Suprapubic skin (tissue), 4 donors: ENCODE measurements around the gene CFD. TPM values are rescaled to one million over a fixed set of nuclear protein-coding genes. Genes with fewer than 3 reads are reported as not detected.
A peak's percentile ranks its signal among the peaks of the same experiment; 100 is the strongest.

Experiments
- DNase-seq, 2 donors: peaks; one replicate each; pipeline ENCODE4 v3.0.0-alpha.2; 2019; ENCODE audit warnings: low spot score in 2 of 2
- H3K27ac ChIP-seq: fragments of 200-600 bp; sonication (generic); one replicate; pipeline ENCODE4 v1.5.1; 2019
- H3K27me3 ChIP-seq: fragments of 200-600 bp; sonication (generic); one replicate; pipeline ENCODE4 v1.5.1; 2019
- H3K36me3 ChIP-seq: fragments of 200-600 bp; sonication (generic); one replicate; pipeline ENCODE4 v1.5.1; 2019
- H3K4me1 ChIP-seq: fragments of 200-600 bp; sonication (generic); one replicate; pipeline ENCODE4 v1.5.1; 2019
- H3K4me3 ChIP-seq: fragments of 200-600 bp; sonication (generic); one replicate; pipeline ENCODE4 v1.5.1; 2019; ENCODE audit warnings: mild to moderate bottlenecking
- H3K9me3 ChIP-seq: fragments of 200-600 bp; sonication (generic); one replicate; pipeline ENCODE4 v1.5.1; 2019
- EP300 ChIP-seq: sonication (generic); formaldehyde crosslinking; IDR thresholded peaks from one replicate; pipeline ENCODE4 v1.6.1; 2017; ENCODE audit warnings: antibody characterized with exemption
- POLR2A ChIP-seq, 2 donors: fragments of 450-650 bp; IDR thresholded peaks; one replicate each; pipeline ENCODE4 v1.6.1; 2017; ENCODE audit warnings: antibody characterized with exemption in 2 of 2, mild to moderate bottlenecking in 2 of 2, moderate library complexity in 2 of 2
- POLR2AphosphoS5 ChIP-seq, 3 donors: sonication (generic); formaldehyde crosslinking; IDR thresholded peaks; one replicate each; pipeline ENCODE4 v1.6.1; 2017; ENCODE audit warnings: antibody characterized with exemption in 3 of 3
- WGBS: methylation state at CpG from one replicate; pipeline ENCODE4 v1.1.5; 2018; 5-methylcytosine and 5-hydroxymethylcytosine counted together
- total RNA-seq, 4 donors: library from RNA; depleted of rRNA; stranded (reverse); fragments of >200 nt; gene quantifications; one replicate each; pipeline ENCODE4 v1.1.0, GENCODE V29; 2016
- TF ChIP-seq, protein P1 (sequence below), 2 donors: fragments of 200-600 bp in 1 of 2; fragments of 450-650 bp in 1 of 2; sonication (generic) in 1 of 2; IDR thresholded peaks; one replicate each; pipeline ENCODE4 v1.5.1; 2016 to 2019; ENCODE audit warnings: antibody characterized with exemption in 2 of 2, mild to moderate bottlenecking in 1 of 2, moderate library complexity in 1 of 2

Gene CFD
- total RNA-seq, 4 donors from 2014 or later = 195 to 332 (median 294) TPM

GRCh38 chr19:869245-870177 lies 10.0 kb downstream of the CFD start:
- H3K27ac ChIP-seq = peak overlapping the region; percentile 68
- peaks cover 43% of the 10 kb centered on the region for H3K4me1 ChIP-seq
- no peaks in the 10 kb centered on the region for H3K9me3 ChIP-seq
- H3K27me3 ChIP-seq = no peaks in the 10 kb centered on the region
- WGBS = 50% methylated on average over 17 of the region's 29 CpGs
- peak in 1 of 3 donors; percentile 7 for TF ChIP-seq POLR2AphosphoS5 (IDR thresholded peaks at IDR 0.05)
- TF ChIP-seq, protein P1, sequence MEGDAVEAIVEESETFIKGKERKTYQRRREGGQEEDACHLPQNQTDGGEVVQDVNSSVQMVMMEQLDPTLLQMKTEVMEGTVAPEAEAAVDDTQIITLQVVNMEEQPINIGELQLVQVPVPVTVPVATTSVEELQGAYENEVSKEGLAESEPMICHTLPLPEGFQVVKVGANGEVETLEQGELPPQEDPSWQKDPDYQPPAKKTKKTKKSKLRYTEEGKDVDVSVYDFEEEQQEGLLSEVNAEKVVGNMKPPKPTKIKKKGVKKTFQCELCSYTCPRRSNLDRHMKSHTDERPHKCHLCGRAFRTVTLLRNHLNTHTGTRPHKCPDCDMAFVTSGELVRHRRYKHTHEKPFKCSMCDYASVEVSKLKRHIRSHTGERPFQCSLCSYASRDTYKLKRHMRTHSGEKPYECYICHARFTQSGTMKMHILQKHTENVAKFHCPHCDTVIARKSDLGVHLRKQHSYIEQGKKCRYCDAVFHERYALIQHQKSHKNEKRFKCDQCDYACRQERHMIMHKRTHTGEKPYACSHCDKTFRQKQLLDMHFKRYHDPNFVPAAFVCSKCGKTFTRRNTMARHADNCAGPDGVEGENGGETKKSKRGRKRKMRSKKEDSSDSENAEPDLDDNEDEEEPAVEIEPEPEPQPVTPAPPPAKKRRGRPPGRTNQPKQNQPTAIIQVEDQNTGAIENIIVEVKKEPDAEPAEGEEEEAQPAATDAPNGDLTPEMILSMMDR (IDR thresholded peaks at IDR 0.05) = no peak
- DNase-seq = no peak
- H3K4me3 ChIP-seq = no peak overlapping the region
- H3K36me3 ChIP-seq = peaks cover 47% of the 10 kb centered on the region

DNA sequence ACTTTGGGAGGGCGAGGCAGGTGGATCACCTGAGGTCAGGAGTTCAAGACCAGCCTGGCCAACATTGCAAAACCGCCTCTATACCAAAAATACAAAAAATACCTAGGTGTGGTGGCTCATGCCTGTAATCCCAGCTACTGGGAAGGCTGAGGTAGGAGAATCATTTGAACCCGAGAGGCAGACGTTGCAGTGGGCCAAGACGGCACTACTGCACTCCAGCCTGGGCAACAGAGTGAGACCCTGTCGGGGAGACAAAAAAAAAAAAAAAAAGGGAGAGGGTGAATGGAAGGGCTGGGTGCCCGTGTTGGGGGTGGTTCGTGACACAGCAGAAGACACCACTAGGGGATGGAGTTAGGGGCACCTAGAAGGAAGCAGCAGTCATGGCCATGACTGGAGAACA lies 10.8 kb downstream of the CFD start:
- 87% methylated on average over 7 of the region's 8 CpGs for WGBS
- Histone ChIP-seq H3K27ac (no peak overlapping the region), H3K27me3 (no peaks in the 10 kb centered on the region), H3K4me1 (peaks cover 47% of the 10 kb centered on the region), H3K36me3 (peaks cover 55% of the 10 kb centered on the region), H3K4me3 (no peak overlapping the region), H3K9me3 (no peaks in the 10 kb centered on the region)
- TF ChIP-seq EP300 (no peak), POLR2A (IDR thresholded peaks at IDR 0.05) (no peak), POLR2AphosphoS5 (IDR thresholded peaks at IDR 0.05) (no peak)
- TF ChIP-seq, protein P1 (IDR thresholded peaks at IDR 0.05) = no peak
- no peak for DNase-seq

DNA sequence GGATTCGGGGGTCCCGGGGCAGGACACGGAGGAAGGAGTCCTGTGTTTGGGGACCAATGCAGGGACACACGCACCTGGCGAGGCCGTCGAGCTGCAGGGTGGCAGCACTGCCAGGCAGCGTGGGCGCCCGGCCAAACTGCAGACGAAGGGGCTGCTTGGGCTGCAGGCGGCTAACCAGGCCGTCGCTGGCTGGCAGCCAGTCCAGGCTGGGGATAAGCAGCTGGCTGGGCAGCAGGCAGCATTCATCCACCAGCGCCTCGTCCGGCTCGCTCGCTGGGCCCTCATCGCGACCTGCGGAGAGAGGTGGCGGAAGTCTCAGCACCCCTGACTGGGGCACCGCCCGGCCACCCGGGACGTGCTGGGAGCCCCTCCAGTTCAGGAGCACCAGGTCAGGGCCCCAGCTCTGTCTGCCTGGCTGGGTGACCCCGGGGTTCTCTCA lies 11.5 kb downstream of the CFD start:
- DNase-seq = no peak
- Histone ChIP-seq H3K36me3 (peaks cover 62% of the 10 kb centered on the region), H3K4me1 (peaks cover 47% of the 10 kb centered on the region), H3K9me3 (no peaks in the 10 kb centered on the region), H3K4me3 (no peak overlapping the region), H3K27me3 (no peaks in the 10 kb centered on the region), H3K27ac (no peak overlapping the region)
- TF ChIP-seq POLR2A (IDR thresholded peaks at IDR 0.05) = no peak
- no peak for TF ChIP-seq EP300
- no peak for TF ChIP-seq POLR2AphosphoS5 (IDR thresholded peaks at IDR 0.05)
- TF ChIP-seq, protein P1 (IDR thresholded peaks at IDR 0.05) = no peak
- 83% methylated on average over 20 of the region's 28 CpGs for WGBS

- H3K4me1 ChIP-seq = peaks cover 49% of the 10 kb centered on the region
- peak overlapping the region; percentile 59 for H3K27ac ChIP-seq
- H3K36me3 ChIP-seq = peaks cover 69% of the 10 kb centered on the region
- no peaks in the 10 kb centered on the region for H3K27me3 ChIP-seq
- 86% methylated on average over 16 of the region's 33 CpGs for WGBS
- TF ChIP-seq EP300 (no peak), POLR2AphosphoS5 (IDR thresholded peaks at IDR 0.05) (no peak), POLR2A (IDR thresholded peaks at IDR 0.05) (no peak)
- TF ChIP-seq, protein P1 (IDR thresholded peaks at IDR 0.05) = no peak
- no peak for DNase-seq
- no peaks in the 10 kb centered on the region for H3K9me3 ChIP-seq
- no peak overlapping the region for H3K4me3 ChIP-seq
Observed at GRCh38 chr19:871446-872265, 12.2 kb downstream of the CFD start.
